IPS DF 19.7 (cell line): ENCODE data around the gene CEACAM18.
"Not testable (repeated sequence)": the region's sequence is repeated elsewhere in the genome, so short reads cannot be mapped to it uniquely, and the experiment has no call there.

ENCODE experiments used
- DNase-seq: peaks from one replicate; pipeline ENCODE4 v3.0.0-alpha.2; 2013; ENCODE audit warnings: low read depth, low spot score

CEACAM18 gene

DNA sequence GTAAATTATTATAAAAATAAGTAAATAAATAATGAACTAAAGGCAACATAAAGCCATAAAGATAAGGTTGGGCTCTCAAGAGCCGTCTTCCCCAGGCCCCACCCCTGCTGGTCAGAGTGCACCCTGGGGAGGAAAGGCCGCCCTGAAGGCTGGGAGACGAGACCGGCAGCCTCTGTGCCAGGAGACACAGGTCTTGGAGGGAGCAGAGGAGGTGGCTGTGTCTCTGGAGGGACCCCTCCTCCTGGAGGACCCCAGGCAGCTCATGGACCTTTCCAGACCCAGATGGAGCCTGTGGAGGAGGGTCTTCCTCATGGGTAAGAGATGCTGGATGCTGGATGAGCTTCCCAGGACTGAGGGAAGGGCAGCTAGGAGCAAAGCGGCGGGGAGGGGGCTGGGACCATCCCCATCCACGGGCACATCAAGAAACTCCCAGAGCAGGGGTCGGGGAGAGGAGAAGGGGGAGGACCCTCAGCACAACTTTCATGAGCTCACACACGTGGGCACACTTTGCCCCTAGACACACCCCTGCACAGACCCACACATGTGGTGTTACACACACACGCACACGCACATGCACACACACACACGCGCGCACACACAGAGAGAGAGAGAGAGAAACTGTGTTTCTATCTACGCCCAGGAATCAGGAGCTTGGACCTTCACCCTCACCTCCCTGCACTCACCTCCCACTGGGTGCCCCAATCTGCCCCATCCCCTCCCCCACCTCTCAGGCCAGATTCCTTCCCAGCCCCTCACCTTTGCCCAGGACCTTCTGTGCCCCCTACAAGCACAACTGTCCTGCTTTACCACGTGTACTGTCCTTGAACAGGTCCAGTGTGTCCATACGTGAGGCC lies at the start of gene CEACAM18:
TSS of gene CEACAM18 (plus strand) at position 159 of the 854 bp plus-strand sequence.
- no peak for DNase-seq

DNA sequence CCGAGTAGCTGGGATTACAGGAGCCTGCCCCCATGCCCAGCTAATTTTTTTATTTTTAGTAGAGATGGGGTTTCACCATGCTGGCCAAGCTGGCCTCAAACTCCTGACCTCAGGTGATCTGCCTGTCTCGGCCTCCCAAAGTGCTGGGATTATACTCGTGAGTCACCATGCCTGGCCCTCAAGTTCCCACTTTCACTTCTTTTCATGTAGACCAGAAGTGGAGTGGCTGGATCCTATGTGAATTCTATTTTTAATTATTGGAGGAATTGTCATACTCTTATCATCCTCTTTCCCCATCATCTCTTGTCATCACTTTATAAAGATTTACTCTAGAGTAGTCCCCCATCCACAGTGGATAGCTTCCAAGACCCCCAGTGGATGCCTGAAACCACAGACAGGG lies 48.1 kb upstream of the CEACAM18 start:
- DNase-seq = no peak

DNA sequence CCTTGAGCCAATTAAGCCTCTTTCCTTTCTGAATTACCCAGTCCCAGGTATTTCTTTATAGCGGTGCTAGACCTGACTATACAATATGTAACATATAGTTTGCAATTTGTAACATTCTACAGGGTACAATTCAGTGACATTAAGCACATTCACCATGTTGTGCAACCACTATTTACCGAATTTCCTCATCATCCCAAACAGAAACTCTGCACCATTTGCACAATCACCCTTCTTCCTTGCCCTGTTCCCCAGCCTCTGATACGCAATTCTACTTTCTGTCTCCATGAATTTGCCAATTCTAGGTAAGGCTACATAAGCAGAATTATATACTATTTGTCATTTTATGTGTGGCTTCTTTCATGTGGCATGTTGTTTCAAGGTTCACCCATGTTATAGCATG lies 47.2 kb upstream of the CEACAM18 start:
- DNase-seq = no peak

DNA sequence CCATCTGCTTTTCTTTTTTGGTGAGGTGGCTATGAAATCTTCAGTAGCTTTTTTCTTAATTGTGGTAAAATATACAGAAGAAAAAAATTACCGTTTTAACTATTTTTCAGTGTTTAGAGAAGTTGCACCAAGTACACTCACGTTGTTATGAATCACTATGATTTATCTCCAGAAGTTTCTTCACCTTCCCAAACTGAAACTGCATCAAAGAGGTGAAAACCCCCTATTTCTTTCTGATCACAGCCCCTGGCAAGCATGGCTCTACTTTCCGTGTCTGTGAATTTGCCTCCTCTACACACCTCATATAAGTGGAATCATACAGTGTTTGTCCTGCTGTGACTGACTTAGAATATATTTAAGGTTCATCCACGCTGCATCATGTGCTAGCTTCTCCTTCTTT lies 45.3 kb upstream of the CEACAM18 start:
- no peak for DNase-seq

DNA sequence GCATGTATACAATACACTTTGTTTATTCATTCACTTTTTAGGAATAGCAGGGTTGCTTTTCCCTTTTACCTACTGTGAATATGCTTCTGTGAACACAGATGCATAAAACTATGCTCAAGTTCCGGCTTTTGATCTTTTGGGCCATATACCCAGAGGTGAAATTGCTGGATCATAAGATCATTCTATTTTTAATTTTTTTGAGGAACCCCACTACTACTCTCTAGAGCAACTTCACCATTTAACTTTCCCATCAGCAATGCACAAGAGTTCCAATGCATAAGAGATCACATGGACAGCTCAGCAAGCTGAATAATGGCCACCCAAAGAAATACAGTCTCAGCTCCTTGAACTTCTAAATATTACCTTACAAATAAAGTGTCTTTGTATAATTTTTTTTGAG lies 43.9 kb upstream of the CEACAM18 start:
- DNase-seq = no peak

DNA sequence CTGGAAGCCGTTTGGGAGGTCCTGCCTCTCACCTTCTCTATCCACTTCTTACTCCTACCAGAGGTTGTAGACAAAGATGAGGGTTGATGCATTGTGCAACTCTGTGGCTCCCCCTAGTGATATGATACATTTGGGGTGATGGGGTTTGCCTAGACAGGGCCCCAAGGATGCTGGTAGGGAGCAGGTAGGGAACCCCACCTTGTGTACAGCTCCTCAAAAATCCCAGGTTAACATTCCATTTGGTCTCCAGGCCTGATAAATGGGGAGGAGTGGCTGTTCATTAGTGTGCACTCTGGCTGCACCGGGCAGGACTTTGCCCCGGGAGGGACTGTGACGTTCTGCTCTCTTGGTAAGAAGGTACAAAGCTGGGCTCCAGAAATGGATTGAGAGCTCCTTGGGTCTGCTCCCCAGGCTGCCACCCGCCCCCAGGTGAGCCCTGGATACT lies 39.3 kb upstream of the CEACAM18 start:
- no peak for DNase-seq

DNA sequence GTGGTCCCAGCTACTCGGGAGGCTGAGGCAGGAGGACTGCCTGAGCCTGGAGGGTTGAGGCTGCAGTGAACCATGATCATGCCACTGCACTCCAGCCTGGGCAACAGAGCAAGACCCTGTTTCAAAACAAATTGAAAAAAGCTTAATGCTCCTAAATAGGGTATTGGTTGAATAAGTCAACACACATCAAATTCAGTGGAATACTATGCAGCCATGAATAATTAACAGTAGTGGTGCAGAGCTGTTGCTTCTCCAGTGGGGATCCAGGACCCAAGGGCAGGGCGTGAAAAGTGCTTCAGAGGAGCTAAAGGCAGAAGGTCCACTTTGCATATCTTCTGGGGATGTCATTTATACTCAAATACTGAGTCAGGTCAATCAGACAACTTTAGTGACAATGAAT lies 38.3 kb upstream of the CEACAM18 start:
- no peak for DNase-seq

DNA sequence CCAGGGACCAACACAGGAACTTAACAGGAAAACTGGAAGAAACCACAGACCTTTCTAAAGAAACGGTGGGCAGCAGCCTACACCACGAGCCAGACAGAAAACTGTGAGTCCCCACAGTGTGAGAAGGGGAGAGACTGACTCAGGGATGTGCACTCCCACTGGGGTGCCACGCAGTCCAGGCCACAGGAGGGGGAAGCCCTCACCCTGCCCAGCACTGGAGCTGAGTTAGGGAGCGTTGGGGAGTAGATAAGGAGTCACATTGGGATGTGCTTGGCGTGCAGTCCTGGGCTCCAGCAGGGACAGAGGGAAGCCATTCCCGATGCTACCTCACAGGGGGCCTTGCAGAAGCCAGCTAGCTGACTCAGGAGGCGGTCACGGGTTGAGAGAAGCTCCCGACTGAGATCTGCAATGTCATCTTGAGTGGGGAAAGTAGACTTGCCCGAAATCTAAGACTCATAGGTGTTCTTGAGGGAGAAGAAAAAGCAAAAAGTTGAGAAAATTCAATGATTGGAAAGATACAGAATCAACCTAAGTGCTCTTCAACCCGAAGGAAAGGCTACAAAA lies 37.4 kb upstream of the CEACAM18 start:
- no peak for DNase-seq

DNA sequence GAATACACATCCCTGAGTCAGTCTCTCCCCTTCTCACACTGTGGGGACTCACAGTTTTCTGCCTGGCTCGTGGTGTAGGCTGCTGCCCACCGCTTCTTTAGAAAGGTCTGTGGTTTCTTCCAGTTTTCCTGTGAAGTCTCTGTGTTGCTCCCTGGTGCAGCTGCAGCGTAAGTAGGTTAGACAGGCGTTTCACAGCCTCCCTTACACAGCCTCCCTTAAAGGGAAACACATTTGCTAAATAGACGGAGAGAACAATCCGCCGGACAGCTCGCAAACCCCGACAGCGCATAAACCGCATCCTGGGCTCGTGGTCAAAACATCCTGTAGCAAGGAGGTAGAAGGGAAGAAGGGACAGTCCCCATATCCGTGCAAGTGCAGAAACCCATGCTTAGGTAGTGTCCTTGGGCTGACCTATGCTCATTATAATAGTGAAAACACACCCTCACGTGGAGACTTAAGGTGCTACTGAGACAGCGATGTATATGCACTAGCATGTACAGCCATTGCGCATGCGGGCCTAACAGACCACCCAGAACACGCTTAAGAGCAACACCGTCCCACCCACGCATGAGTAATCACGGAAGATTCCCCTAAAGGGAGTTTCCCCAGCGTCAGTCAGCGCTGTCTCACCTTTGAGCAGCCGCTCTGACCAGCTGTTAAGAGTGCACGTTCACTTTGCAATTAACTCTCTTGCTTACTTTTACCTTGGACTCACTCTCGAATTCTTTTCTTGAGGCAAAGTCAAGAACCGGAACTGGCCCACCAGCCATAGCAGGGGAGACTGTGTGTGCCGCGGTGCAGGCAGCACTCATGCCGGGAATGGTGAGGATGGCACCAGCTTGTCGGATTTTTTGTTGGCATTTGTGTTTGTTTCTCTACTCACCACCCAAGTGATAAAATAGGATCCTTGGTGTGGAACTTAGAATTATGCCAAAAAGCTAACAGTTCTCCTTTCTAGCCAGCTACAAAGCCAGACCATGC lies 36.6 kb upstream of the CEACAM18 start:
- DNase-seq = no peak

DNA sequence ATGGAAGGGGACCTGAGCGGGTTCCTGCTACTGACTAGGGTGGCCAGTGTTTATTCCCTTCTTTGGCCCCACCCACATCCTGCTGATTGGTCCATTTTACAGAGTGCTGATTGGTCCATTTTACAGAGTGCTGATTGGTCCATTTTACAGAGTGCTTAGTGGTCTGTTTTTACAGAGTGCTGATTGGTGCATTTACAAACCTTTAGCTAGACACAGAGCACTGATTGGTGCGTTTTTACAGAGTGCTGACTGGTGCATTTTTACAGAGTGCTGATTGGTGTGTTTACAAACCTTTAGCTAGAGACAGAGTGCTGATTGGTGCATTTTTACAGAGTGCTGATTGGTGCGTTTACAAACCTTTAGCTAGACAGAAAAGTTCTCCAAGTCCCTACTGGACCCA lies 30.8 kb upstream of the CEACAM18 start:
- not testable (repeated sequence) for DNase-seq

DNA sequence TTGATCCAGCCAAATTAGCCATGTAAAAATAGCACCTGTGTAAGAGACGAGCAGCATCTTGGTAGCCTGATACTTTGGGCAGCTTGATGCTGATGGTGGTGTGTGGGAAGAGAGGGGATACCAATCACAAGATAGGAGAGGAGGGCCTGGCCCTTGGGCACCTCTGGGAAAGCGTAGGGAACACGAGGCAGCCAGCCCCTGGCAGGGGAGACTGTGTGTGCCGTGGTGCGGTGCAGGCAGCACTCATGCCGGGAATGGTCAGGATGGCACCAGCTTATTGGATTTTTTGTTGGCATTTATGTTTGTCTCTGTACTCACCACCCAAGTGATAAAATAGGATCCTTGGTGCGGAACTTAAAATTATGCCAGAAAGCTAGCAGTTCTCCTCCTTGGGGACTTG lies 30.3 kb upstream of the CEACAM18 start:
- DNase-seq = no peak

DNA sequence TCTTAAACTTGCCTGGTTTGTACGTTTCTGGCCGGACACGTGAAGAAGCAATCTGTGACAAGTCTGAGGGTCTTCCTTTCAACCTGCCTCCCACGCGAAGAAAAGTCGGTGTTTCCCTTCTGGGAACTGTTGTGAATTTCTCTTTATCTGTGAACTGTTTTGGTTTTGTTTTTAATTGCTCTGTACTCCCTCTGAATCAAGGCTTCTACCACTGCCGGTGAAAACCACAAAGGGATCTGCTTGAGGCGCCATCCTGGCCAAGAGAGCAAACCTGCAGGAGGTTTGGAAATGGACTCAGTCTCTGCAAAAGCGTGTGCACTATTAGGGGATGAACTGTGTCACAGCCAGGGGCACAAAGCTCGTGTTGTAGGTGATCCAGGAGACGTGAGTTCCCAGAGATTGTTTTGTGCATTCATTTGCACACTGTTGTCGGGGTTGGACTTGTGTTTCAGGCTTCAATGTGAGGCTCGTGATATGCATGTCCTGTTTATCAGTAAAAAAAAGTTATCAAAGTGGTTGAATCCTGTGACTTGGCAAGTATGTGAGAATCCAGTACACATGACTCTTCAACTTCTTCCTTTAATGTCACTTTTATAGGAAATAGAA lies 29.8 kb upstream of the CEACAM18 start:
- no peak for DNase-seq

DNA sequence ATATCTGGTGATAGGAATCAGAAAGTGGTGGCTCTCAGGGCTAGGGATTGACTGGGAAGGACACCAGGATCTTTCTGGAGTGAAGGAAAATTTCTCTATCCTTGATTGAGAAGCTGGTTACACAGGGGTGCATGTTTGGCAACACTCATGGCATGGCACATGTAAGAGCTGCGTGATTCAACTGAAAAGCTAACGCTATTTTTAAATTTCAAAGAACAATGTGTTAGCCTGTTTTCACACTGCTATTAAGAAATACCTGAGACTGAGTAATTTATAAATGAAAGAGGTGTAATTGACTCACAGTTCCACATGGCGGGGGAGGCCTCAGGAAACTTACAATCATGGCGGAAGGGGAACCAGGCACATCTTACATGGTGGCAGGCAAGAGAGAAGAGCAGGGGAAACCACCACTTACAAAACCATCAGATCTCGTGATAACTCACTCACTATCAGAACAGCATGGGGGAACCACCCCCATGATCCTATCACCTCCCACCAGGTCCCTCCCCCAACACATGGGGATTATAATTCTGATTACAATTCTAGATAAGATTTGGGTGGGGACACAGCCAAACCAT lies 27.5 kb upstream of the CEACAM18 start:
- no peak for DNase-seq

DNA sequence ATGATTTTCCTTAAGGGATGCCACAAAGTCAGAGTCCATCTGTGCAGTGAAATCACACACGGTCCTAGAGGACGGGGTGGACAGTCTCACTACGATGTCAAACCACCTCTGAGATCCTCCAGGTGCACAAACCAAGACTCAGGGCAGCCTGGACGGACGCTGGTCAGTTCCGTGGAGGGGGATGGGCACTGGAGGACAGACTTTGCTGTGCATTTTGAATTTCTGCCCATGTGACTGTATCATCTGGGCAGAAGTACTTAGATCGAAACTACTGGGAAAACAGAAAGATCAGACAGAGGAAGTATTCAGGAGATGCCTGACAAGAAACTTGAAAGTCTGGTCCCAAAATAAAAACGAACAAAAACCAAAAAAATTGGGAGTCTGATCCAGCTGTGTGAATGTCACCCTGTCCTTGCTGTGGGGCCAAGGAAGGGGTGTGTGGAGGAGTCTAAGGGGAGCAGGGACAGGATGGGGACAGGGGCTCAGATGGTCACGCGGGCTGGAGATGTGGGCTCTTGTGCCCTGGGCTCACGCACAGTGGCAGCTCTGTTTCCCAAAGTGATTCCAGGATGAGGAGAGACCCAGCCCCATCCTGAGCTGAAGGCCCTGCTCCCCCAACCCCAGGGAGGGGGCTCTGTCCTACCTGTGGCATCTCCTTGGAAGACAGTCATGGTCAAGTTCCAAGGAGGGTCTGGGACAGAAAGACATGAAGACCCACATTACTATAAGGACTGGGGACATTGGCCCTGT lies 21.6 kb upstream of the CEACAM18 start:
- no peak for DNase-seq

DNA sequence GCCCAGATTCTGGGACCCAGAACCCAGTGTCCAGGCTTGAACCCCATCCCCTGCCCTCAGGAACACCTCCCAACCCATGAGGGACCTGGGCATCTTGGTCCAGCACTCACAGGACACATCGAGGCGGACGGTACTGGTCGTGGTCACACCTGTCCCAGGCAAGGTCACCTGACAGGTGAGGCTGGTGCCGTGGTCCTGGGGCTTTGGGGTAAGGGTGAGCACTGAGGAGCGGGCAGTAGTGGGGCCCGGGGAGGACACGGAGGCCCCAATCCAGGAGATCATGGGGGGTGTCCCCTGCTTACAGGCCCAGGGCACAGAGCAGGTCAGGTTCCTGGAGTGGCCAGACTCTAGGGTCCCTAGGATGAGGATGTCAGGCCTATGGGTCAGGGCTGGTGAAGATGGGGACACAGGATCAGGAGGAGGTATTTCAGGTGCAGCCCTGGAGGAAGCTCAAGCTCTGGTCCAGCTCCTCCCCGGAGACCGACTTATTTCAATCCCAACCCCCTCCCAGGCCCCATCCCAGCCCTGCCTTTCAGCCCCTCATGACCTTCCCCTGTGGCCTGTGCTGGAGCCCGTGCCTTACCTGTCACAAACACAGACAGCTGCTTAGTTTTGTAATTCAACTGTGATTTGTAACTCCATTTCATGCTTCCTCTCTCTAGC lies 20.9 kb upstream of the CEACAM18 start:
- DNase-seq = no peak

DNA sequence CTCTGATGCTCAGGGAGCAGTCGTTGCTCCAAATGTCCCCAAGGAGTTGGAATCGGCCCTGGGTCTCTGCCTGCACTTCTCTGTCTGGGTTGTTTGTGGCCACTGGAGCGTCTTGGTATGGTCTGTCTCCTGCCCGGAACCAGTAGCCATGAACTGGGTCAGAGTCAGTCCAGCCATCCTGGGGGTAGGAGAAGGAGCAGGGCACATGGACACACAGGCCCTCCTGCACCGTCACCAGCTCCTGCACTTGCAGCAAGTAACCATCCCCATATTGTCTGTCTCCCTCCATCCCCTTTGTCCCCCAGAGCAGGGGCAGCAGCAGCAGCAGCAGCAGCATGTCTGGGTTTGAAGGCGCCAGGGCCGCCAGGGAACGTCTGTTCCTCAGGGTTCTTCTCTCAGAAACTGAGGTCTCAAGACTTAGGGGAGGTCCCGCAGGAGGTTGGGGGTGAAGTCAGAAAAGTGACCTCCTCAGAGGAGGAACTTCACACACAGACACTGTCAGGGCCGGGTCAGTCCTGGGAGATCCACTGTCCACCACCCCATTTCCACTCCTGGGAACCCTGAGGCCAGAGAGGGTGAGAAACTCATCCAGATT lies 20.2 kb upstream of the CEACAM18 start, which contains the start of gene SIGLEC8:
TSS of gene SIGLEC8 (minus strand) at position 404 of the 595 bp plus-strand sequence. CDS start at position 337, 67 bp downstream.
- DNase-seq = no peak

DNA sequence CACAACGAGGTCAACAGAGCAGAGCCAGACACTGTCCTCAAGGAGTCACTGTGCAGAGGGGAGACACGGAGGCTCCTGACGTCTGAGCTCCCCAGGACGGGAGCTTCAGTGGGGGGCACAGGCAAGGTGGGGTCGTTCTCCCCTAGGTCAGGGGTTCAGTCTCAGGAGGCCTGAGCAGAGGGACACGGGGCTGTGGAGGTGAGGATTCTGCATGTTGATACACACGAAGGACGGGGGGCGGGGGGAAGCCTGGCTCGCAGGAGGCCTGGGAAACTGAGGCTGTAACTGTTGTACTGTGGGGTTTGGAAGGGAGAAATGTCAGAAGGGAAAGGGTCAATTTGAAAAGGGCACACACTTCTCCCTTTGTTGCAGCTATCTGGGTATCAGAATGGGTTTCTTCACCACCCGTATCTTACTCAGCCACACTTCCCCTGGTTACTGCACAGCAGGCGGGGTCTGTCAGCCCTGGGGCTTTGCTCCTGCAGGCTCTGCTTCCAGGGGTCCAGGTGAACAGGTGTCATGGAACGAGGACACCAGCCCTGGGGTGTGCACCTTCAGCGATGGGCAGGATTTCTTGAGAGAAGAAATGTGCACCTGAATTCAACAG lies 19.3 kb upstream of the CEACAM18 start:
- DNase-seq = no peak

DNA sequence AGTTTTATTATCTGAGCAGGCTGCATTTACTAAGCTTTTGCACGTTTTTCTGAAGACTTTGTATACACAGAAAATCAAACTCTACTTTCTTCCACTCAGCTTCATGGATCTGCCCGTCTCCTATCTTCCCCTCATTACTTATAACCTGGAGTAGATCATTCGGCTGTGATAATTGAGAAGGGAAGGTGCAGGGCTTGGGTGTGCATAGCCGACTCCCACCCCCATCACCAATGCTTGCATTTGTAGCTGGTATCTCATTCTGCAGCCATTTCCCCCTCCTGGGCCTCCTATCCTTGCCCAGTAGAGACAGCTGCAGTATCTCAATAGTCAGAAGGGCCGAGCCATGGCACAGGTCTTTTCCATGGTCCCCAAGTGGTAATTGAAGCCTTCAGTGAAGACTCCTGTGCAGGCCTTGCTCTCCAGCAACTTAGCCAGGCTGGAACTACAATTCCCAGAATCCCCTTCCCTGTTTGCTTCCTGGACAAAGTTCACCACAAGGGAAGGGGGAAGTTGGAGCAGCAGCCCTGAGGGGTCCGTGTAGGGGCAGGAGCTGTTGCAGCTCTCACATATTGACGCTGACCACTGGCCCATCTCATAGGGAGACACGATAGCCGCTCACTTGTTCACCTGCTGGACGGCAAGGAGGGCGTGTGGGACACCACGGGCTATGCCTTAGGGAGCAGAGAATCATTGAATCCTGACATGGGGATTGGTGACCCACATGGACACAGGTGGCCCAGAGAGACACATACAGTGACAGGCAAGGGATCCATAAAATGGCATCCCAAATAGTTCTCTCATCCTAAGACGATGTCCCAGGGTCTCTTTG lies 18.0 kb upstream of the CEACAM18 start:
- peak; percentile 57 for DNase-seq
